Heart left ventricle (tissue), 16 donors: Measurements from ENCODE around the gene ANGPTL4. TPM values are rescaled to one million over a fixed set of nuclear protein-coding genes. Genes with fewer than 3 reads are reported as not detected.

ENCODE experiments used
- ATAC-seq, 4 donors: fragments of 200-7000 bp; cut with Tn5 transposase; one replicate each; pipeline ENCODE4 v1.9.1; 2020 to 2022; ENCODE audit warnings: moderate library complexity in 4 of 4, mild to moderate bottlenecking in 3 of 4, moderate number of reproducible peaks in 1 of 4
- DNase-seq, 5 donors: peaks; one replicate each; pipeline ENCODE4 v3.0.0-alpha.2; 2020
- H3K27ac ChIP-seq, 12 donors: fragments of 200-600 bp; sonication (generic) in 4 of 12; one replicate each; pipeline versions ENCODE4 v1.5.0 to v1.8.0; 2016 to 2022; ENCODE audit warnings: mild to moderate bottlenecking in 2 of 12
- H3K27me3 ChIP-seq, 9 donors: fragments of 200-600 bp; sonication (generic) in 2 of 9; one replicate each; pipeline versions ENCODE4 v1.5.1 to v1.8.0; 2016 to 2022; ENCODE audit warnings: mild to moderate bottlenecking in 3 of 9
- H3K36me3 ChIP-seq, 9 donors: fragments of 200-600 bp; sonication (generic) in 2 of 9; one replicate each; pipeline versions ENCODE4 v1.5.0 to v1.8.0; 2018 to 2022; ENCODE audit warnings: mild to moderate bottlenecking in 2 of 9
- H3K4me1 ChIP-seq, 12 donors: fragments of 200-600 bp; sonication (generic) in 4 of 12; one replicate each; pipeline versions ENCODE4 v1.5.0 to v1.8.0; 2016 to 2022; ENCODE audit warnings: mild to moderate bottlenecking in 3 of 12
- H3K4me3 ChIP-seq, 12 donors: fragments of 200-600 bp; sonication (generic) in 4 of 12; one replicate each; pipeline versions ENCODE4 v1.5.0 to v1.8.0; 2017 to 2022; ENCODE audit warnings: mild to moderate bottlenecking in 9 of 12, moderate library complexity in 4 of 12
- H3K9me3 ChIP-seq, 12 donors: fragments of 200-600 bp; sonication (generic) in 4 of 12; one replicate each; pipeline versions ENCODE4 v1.5.0 to v1.8.0; 2016 to 2022; ENCODE audit warnings: mild to moderate bottlenecking in 1 of 12
- POLR2A ChIP-seq, 2 donors: fragments of 450-650 bp; IDR thresholded peaks; one replicate each; pipeline ENCODE4 v1.6.1; 2017; ENCODE audit warnings: antibody characterized with exemption in 2 of 2, mild to moderate bottlenecking in 2 of 2, moderate library complexity in 2 of 2
- WGBS, 4 donors: extraction: QIAGEN DNeasy Blood & Tissue Kit in 2 of 4; methylation state at CpG; one replicate each; pipeline versions ENCODE4 v1.1.5 to v1.1.7; 2013 to 2018; 5-methylcytosine and 5-hydroxymethylcytosine counted together
- intact Hi-C, 10 donors: fragments of 100-400 bp; cut with DNase I; formaldehyde crosslinking; loops; one replicate each; pipeline versions ENCODE4 v1.11.1 to v1.14.2; 2022
- polyA plus RNA-seq, 2 donors: library from polyadenylated mRNA; stranded (reverse); fragments of 200-250 nt; gene quantifications; one replicate each; pipeline ENCODE4 v1.2.3, GENCODE V29; 2013
- total RNA-seq, 9 donors: library from RNA; depleted of rRNA in 2 of 9; stranded (reverse); fragments of >200 nt in 2 of 9; fragmentation: NEBNext Ultra II Directional in 3 of 9; extraction: Animal tissue kit (Norgen Biotek cat#: 25700) in 3 of 9; gene quantifications; one replicate each; pipeline versions ENCODE4 v1.1.0 to v1.2.4, GENCODE V29; 2016 to 2023
- TF ChIP-seq, protein P1 (sequence below), 12 donors: fragments of 200-600 bp; sonication (generic) in 4 of 12; IDR thresholded peaks; one replicate each; pipeline versions ENCODE4 v1.5.0 to v1.8.0; 2018 to 2022; ENCODE audit warnings: antibody characterized with exemption in 12 of 12, mild to moderate bottlenecking in 5 of 12
- donor health status: ischemic (EF 13 %, LVEDD 7.1; RV severe dilation, severe dysfunction).
- donor health status: healthy with polysubstance abuse.
- donor health status: DM: no; HTN: yes; CAD: no.
- donor health status: DM: no; HTN: no; CAD: no.
- donor health status: ischemic (EF 25% LVEDD 6.9; RV normal size, moderate dysfunction).
- donor health status: ischemic (EF 25% LVEDD 5.7; RV mildly dilated, moderate dysfunction).
- donor health status: healthy.
- donor health status: DM: yes; HTN: yes; CAD: no.
- donor health status: ischemic (EF 35%, LVEDD 5.7; RV mildly dilated, moderate dysfunction).
- donor health status: nonischemic (EF 11% LVEDD 7.7; RV severe dilation, severe dysfunction).
- donor health status: DM: yes; HTN: yes; CAD: no.
- donor health status: PGD.
- donor health status: ischemic (EF 29% LVEDD 5.4; RV normal size, mild dysfunction).
- donor health status: nonischemic (EF 23%, LVEDD 6.1; RV moderate dilation, normal function).

Gene ANGPTL4
- total and polyA plus RNA-seq, 11 donors: 2.4 to 117 (median 10.8) TPM

DNA sequence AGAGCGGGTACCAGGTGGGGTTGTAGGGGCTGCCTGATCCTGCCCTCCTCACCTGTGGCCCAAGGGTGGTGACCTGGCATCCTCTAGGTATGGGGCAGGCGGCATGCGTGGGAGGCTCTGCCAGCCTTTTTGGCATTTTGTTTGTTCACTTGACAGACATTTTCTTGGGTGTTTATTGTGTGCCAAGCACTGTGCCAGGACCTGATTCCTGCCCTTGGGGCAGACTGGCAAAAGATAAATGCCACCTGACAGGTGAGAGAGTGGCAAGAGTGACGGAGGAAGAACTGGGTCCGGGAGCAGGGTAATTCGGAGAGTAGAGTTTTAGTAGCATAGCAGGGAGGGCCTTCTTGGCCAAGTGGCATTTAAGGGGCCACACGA is 32.2 kb downstream of the ANGPTL4 start:
- H3K27ac ChIP-seq: peak overlapping the region in 6 of 12 donors; percentile 19 to 100 (median 59)
- 92 to 97% (median 95%) methylated on average over 7 of the region's 7 CpGs for WGBS, 4 donors
- H3K36me3 ChIP-seq: peaks cover 0 to 25% (median 14%) of the 10 kb centered on the region in 9 donors
- H3K9me3 ChIP-seq: no peaks in the 10 kb centered on the region
- H3K4me3 ChIP-seq: no peak overlapping the region
- intact Hi-C loops: loop anchor here in 8 of 10 donors (1.0 to 5.0 kb wide), 4 partner anchors 34 to 44 kb away; partner anchors contain the start of gene ANGPTL4 (in 1 of the 8)
- DNase-seq (no peak), ATAC-seq (no peak)
- TF ChIP-seq, protein P1, sequence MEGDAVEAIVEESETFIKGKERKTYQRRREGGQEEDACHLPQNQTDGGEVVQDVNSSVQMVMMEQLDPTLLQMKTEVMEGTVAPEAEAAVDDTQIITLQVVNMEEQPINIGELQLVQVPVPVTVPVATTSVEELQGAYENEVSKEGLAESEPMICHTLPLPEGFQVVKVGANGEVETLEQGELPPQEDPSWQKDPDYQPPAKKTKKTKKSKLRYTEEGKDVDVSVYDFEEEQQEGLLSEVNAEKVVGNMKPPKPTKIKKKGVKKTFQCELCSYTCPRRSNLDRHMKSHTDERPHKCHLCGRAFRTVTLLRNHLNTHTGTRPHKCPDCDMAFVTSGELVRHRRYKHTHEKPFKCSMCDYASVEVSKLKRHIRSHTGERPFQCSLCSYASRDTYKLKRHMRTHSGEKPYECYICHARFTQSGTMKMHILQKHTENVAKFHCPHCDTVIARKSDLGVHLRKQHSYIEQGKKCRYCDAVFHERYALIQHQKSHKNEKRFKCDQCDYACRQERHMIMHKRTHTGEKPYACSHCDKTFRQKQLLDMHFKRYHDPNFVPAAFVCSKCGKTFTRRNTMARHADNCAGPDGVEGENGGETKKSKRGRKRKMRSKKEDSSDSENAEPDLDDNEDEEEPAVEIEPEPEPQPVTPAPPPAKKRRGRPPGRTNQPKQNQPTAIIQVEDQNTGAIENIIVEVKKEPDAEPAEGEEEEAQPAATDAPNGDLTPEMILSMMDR (IDR thresholded peaks at IDR 0.05): no peak
- TF ChIP-seq POLR2A (IDR thresholded peaks at IDR 0.05): no peak
- H3K27me3 ChIP-seq: no peaks in the 10 kb centered on the region
- H3K4me1 ChIP-seq: peaks cover 14 to 74% (median 67%) of the 10 kb centered on the region in 12 donors

DNA sequence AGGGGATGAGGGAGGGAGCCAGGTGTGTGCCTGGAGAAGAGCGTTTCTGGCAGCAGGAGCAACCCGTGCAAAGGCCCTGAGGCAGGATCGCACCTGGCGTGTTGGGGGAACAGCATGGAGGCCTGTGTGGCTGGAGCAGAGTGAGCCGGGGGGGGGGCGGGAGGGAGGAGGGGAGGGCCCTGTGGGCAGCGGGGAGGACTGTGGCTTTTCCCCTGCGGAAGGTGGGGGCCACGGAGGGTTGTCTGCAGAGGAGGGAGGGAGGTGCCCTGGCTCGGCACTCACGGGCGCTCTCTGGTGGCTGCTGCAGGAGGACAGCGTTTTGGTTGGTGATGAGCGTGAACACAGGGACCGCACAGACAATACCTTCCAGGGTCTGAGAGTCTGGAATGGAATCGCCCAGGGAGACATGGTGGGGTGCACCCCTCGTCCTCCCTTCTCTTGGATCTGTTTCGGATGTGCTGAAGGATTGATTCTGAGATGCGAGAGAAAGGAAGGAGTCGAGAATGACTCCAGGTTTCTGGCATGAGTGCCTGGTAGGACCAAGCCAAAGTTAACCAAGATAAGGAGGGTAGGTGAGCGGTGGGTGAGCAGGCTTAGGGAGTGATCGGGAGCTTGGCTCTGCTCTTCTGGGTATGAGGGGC is 32.7 kb downstream of the ANGPTL4 start:
- Histone ChIP-seq H3K36me3 (peaks cover 0 to 27% (median 16%) of the 10 kb centered on the region in 9 donors), H3K9me3 (no peaks in the 10 kb centered on the region), H3K27ac (peak overlapping the region in 3 of 12 donors; percentile 34 to 56 (median 47)), H3K4me1 (peaks cover 14 to 69% (median 62%) of the 10 kb centered on the region in 12 donors), H3K27me3 (no peaks in the 10 kb centered on the region), H3K4me3 (no peak overlapping the region)
- WGBS, 4 donors: 58 to 67% (median 61%) methylated on average over 20 to 22 of the region's 22 CpGs
- peak in 3 of 4 donors; percentile 23 to 59 (median 43) for ATAC-seq
- intact Hi-C loops: loop anchor here in 8 of 10 donors (1.0 to 5.0 kb wide), 4 partner anchors 34 to 44 kb away; partner anchors contain the start of gene ANGPTL4 (in 1 of the 8)
- peak; percentile 49 to 89 (median 66) for DNase-seq
- no peak for TF ChIP-seq POLR2A (IDR thresholded peaks at IDR 0.05)
- TF ChIP-seq, protein P1 (IDR thresholded peaks at IDR 0.05): peak; percentile 44 to 73 (median 60)

DNA sequence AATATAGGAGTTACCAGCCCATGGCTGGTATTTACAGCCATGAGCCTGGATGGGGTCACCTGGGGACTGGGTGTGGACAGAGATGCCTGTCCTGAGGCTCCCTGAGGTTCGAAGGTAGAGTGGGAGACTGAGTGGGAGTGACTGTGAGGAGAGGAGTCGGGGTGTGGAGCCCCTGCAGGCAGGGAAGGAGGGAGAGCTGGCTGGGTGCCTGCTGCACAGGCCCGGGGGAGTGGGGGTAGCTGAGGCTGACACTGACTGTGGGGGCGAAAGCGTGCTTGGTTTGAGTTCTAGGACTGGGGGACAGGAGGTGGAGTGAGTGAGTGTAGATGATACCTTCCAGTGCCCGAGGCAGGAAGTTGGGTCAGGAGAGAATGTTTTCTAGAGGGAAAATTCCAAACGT is 33.3 kb downstream of the ANGPTL4 start:
- WGBS, 4 donors: 34 to 48% (median 39%) methylated on average over 7 of the region's 7 CpGs
- no peak for TF ChIP-seq POLR2A (IDR thresholded peaks at IDR 0.05)
- TF ChIP-seq, protein P1 (IDR thresholded peaks at IDR 0.05): no peak
- DNase-seq: no peak

DNA sequence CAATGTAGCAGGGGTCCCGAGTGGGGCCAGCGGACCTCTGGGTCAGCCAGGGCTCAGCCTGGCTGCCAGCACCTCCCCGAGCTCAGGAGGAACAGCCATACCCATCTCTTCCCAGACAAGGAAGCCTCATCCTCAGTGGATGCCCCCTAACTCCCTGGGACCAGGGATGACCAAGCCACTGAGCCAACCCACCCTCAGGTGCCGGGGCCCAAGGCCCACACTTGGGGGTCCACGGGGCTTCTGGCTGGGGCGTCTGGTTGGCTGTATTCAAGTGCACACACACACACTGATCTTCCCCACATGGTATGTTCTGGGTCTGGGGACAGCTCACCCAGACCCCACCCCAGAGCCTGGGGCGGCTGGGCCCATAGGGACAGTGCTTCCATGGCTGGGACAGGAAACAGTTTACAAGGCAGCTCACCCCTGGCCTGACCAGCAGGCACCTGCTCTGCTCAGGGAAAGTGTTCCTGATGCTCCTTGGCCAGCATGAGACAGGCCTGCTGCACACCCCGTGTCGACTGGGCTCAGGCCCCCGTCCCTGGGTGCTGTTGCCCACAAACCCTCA is 33.9 kb downstream of the ANGPTL4 start:
- WGBS, 4 donors: 71 to 78% (median 75%) methylated on average over 7 to 10 of the region's 10 CpGs
- no peak for ATAC-seq
- H3K4me1 ChIP-seq: peaks cover 14 to 58% (median 50%) of the 10 kb centered on the region in 12 donors

More for the DNA sequence above, 33.3 kb downstream of the ANGPTL4 start:
- ATAC-seq: no peak
- intact Hi-C loops: loop anchor here in 7 of 10 donors (2.0 to 5.0 kb wide), 3 partner anchors 35 to 45 kb away; partner anchors contain the start of gene ANGPTL4 (in 1 of the 7)
- Histone ChIP-seq H3K9me3 (no peaks in the 10 kb centered on the region), H3K4me1 (peaks cover 14 to 63% (median 56%) of the 10 kb centered on the region in 12 donors), H3K27ac (peak overlapping the region in 6 of 12 donors; percentile 8 to 56 (median 35)), H3K27me3 (no peaks in the 10 kb centered on the region), H3K36me3 (peaks cover 0 to 33% (median 22%) of the 10 kb centered on the region in 9 donors), H3K4me3 (no peak overlapping the region)

More for the DNA sequence above, 33.9 kb downstream of the ANGPTL4 start:
- intact Hi-C loops: loop anchor here in 7 of 10 donors (2.0 to 5.0 kb wide), 3 partner anchors 36 to 46 kb away; partner anchors contain the start of gene ANGPTL4 (in 1 of the 7)
- Histone ChIP-seq H3K4me3 (no peak overlapping the region), H3K36me3 (peaks cover 0 to 38% (median 28%) of the 10 kb centered on the region in 9 donors), H3K27me3 (no peaks in the 10 kb centered on the region), H3K9me3 (no peaks in the 10 kb centered on the region), H3K27ac (peak overlapping the region in 6 of 12 donors; percentile 8 to 56 (median 35))
- no peak for TF ChIP-seq POLR2A (IDR thresholded peaks at IDR 0.05)
- TF ChIP-seq, protein P1 (IDR thresholded peaks at IDR 0.05): no peak
- no peak for DNase-seq
